HG02938 (cell line): Measurements from ENCODE around the gene IL1R2.

Source experiments
- ATAC-seq: cut with Tn5 transposase; IDR thresholded peaks from one replicate; pipeline ENCODE4 v1.9.1; 2021; ENCODE audit warnings: mild to moderate bottlenecking, moderate library complexity; ENCODE audit not compliant: unreplicated experiment

Gene IL1R2

DNA sequence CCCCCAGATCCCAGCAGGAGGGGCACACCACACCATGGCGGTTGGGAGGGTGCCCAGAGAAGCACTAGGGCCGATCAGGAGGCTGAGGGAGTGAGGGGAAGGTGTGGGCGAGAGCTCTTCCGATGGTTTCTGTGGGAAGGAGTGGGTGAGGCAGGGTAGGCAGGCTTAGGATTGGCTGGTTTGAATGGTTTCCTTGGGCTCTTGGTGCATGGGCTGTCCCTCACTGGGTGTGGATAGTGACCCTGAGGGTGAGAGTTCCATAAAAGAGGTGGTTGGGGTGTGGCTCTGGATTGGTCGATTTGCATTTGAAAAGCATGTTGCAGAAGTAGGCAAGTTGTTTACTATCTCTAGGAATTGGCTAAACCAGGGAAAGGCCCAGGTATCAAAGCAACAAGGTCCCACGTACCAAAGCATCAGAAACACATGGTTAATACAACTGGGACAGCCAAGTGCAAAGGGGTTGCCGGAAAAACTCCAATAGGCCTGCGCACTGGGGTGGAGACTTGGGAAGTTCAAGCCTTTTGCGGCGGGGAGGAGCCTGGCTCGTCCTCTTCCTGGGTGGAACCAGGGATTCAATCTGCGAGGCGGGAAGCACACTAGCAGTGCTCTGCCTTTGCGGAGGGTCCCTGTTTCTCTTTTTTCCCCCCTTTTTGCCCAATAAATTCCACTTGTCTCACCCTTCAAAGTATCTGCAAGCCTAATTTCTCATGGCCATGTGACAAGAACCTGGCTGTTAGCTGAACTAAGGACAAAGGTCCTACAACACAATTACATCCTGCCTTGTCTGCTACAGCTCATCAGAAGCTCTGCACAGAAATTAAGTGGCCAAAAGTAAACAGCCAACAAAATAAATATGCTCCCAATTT lies 43.2 kb downstream of the IL1R2 start:
- ATAC-seq = no peak

DNA sequence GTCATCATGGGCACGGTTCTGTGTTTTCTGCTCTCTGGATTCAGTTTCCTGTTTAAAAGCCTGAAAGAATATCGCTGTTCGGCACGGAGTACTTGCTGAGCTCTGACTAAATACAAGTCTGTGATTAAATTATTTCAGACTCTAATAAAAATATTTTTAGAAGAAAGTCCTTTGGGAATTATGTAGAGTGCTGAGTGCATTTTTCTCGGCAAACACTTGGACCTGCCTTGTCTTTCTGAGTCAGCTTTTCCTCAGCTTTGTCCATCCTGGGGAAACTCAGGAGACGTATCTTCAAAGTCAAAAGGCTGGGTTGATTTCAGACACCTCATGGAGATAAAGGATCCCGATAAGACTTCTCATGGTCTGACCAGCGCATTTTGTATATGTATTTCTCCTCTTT lies 45.9 kb downstream of the IL1R2 start:
- no peak for ATAC-seq

DNA sequence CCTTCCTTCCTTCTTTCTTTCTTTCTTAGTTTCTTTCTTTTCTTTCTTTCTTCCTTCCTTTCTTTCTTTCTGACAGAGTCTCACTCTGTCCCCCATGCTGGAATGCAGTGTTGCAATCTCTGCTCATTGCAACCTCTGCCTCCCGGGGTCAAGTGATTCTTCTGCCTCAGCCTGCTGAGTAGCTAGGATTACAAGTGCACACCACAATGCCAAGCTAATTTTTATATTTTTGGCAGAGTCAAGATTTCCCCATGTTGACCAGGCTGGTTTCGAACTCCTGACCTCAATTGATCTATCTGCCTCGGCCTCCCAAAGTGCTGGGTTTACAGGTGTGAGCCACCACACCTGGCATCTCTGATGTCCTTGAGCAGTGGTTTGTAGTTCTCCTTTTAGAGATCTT lies 48.5 kb downstream of the IL1R2 start:
- no peak for ATAC-seq

GRCh38 chr2:102041351-102041750 lies 49.6 kb downstream of the IL1R2 start:
- ATAC-seq = no peak

DNA sequence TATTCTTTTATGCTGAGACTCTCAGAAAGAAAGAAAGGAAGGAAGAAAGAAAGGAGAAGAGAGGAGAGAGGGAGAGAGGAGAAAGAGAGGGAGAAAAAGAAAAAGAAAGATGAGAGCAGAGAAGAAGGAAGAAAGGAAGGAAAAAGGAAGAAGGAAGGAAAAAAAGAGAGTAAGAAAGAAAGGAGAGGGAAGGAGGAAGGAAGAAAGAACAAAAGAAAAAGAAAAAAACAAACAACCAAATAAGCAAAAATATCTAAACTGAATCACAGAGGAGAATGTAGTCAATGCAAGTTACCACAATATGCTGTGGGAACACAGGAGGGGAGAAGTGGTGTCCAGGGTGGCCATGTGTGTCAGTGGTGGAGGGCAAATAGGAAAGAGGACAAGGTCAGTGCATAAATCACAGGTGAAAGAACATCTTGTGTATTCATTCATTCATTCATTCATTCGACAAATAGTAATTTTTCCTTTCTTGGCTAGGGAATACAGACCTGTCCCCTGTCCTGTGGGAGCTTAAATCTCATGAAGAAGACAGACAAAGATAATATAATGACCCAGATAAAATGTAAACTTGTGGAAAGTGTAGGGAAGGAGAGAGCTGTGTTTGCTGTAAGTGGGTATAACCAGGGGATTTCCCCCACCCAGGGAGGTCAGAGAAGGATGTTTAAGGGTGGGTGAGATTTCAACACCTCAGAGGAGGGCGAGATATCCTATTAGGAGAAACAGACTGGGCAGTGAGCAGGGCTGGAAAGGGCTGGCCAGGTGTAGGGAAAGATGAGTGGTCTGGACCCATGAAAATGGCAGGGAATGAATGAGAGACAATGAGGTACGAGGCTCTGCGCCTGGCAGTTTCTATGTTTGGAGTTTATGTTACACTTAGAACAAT lies 50.7 kb downstream of the IL1R2 start:
- no peak for ATAC-seq

- no peak for ATAC-seq
These were observed 51.8 kb downstream of the IL1R2 start for GRCh38 chr2:102043560-102043959.

DNA sequence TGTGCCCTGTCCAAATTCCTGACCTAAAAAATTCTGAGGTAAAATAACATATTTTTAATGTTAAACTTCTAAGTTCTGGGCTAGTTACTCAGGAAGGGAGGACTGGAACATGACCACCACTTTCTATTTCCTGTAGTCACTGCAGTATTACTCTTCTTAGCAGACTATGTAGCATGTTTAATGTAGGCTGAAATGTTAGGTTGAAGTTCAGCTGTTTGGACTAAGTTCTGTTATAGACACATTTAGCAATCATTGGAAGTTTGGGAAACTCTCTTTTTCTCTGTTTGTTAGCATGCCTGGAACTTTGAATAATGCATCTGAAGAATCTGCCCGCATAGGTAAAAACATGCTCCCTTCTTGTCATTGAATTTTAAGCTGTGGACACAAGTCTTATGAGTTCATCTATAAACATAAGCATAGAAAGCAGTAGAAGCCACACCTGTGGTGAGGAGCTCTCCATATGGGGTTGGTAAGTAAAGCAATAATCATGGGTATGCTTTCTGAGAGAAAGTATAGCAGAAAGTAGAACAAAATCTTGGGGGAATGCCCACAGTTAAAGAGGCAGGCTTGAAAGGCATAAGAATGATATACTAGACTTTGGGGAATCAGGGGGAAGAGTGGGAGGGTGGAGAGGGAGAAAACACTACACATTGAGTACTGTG lies 52.6 kb downstream of the IL1R2 start:
- no peak for ATAC-seq

DNA sequence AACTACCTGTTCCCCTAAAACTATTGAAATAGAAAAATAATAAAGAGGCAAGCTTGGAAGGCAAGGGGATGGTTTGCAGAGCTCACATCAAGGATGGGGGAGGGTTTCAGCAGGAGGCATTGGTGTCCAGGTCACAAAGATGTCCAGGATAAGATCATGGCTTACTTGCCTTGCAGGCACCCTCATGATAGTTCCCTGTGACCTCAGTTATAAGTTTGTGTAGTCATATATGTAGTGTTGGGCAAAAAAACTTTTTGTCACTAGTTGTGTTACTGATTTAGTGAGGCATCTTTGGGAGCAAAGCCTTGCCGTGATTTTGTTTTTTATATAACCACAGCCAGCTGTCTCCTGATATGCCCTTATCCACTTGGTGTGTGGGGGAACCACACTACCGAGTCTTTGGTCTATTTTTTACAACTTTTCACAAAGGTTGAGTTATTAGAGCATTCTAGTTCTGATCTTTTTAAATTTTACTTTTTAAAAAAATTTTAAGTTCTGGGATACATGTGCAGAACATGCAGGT lies 53.3 kb downstream of the IL1R2 start:
- no peak for ATAC-seq

DNA sequence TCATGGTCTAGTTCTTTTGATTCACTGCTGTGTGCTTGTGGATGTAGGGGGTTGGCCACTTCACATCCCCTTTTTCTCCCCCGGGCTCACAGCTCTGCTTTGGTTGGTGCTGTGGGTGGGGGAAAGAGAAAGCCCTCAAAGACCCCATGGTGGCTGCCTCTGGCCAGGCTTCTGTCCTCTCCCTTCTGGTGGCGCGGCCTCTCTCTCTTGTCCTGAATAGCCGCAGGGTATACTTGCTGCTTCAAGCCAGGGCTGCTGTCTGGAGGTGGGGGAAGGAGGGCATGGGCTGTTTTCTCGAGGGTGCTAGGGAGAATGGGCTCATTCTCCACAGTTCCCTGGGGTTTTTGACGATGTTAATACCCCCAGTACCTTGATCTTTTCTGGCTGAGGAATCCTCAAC lies 53.9 kb downstream of the IL1R2 start:
- no peak for ATAC-seq

DNA sequence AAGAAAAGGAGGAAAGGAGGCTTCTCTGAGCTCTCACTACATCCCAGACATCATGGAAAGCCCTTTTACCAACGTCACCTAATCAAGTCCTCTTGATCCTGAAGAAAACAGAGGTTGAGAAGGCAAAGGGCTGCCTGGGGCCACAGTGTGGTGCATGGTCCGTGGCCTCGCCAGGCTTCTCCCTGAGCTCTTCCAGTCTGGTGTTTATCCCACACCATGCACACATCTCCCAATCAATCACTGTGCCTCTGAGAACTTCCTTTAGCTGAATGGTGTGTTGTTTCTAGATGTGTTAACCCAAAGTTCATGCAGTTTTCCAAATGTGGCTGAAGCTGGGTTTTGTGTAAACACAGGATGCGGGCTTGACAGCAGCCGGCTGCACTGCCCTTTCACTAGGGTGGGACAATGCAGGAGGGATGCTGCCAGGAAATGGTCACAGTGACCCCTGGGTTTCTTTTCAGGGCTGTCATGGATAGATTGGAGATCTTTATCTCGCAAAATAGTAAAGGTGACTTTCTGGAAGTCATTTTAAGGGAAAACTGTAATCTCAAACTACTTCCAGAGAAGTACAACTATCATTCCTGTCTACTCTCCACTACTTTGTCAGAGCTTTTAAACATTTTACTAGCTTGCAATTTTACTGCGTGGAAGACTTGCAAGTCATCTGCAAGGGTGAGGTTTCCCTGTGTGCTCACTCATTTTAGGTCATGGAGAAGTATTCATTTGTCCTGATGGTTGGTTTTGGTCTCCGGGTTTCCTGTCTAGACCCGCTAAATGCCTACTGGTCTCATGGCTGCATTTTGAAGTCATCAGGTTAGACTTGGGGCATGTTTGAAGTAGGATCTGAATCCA lies 54.6 kb downstream of the IL1R2 start:
- no peak for ATAC-seq

- ATAC-seq = no peak
These were observed 56.7 kb downstream of the IL1R2 start for GRCh38 chr2:102048465-102048864.

DNA sequence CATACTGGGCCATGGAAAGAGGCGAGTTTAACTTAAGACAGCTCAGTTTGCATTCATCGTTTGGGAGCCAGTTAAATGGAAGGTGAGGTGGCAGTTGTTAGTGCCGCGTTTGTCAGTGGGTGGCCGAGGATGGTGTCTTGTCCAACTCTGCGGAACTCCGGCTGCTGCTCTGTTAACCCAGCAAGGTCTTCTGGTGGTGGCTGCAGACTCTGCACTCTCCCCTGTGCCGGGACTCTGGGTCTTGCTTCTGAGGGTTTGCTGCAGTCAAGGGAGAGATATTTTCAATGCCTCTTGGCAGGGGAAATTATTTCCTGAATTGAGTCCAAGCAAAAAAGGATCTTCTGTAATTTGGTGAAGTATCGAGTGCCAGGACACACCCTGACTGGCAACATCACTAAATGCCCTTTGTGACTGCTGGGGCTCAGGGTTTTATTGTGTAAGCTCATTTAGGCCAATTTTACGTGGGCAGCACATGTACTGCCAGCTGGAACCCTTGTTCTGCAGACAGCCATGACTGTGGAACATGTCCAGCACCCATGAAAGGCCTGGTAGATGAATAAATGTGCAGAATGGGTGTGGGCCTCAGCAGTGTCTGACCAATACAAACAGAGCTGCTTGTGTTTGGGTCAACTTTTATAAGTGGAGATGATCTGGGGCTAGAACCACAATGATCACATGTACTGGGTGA lies 58.1 kb downstream of the IL1R2 start:
- no peak for ATAC-seq

DNA sequence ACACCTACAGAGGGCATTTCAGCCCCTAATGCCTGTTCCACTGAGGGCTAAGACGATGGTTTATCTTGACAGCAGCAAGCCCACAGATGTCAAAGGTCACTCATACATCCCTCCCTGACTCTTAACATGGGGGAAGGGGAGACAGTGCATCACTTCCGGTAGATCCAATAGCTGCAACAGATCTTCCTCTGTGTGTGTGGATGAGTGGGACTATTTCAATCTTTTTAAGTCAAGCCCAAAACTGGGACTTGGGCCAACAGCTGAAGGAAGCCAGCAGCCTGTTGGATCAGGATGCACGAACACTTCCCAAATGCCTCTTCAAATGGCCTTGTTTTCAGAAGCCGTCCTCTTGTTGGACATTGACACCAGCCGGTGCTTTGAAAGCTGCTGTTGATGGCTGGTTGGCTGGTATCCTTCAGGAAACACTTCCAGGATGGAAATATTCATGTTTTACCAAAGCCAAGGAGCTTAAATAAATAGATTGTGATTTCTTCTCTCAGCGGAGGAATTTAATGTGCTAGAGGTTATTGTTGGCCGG lies 59.2 kb downstream of the IL1R2 start:
- ATAC-seq = no peak

- ATAC-seq = no peak
These were observed 60.0 kb downstream of the IL1R2 start for GRCh38 chr2:102051692-102052277.

- ATAC-seq = no peak
These were observed 60.6 kb downstream of the IL1R2 start for GRCh38 chr2:102052365-102052764.

GRCh38 chr2:102053096-102053495 lies 61.3 kb downstream of the IL1R2 start:
- ATAC-seq = no peak

DNA sequence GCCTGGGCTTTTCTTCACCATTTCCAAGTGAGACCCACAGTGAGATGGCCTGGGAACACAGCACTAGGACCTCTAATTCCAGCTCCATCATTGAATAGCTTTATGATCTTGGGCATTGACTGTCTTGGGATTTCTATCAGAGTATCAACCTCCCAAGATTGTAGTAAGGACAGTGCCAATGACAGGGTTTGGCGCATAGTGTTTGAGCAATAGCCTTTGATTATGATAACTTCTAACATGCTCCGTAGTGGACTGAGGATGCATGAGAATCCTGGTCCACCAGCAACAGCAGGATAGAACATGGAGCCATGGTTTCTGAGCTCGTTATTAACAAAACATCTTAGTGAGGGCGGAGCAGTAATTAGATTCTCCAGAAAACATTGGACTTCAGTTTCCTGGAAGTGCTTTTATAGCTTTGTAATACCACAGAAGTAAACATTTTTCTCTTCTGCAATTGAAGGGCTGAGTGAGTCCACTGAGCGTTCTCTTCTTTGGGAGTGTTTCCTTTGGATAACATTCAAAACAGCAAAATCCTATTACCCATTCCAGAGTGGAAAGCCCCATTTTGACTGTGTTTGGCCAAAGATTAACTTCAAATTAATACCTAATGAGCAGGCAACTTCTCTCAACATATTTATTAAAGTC lies 63.7 kb downstream of the IL1R2 start:
- ATAC-seq = no peak

- no peak for ATAC-seq
These were observed 64.4 kb downstream of the IL1R2 start for GRCh38 chr2:102056079-102056581.
